ENCODE data around the gene ADAM22.

Gene ADAM22

DNA sequence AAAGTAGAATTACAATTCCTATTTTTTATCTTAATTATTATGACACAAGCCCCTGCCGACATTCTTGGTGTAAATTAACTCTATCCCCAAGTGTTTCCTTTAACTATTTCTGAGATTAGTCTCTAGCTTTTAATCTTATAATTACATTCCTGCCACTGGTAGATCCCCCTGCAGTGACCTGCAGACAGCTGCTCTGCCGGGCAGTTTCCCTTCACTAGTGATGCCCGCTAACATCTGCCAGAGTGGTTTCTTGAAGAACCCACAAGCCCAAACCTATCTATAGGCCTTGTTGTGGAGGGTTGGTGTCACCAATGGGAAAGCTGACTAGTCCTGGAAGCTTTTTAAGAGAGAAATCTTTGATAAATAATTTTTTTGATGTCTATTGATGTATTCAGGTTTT lies 50.0 kb downstream of the ADAM22 start:
- no peaks in the 10 kb centered on the region for H3K27me3 ChIP-seq (ENCODE audit: insufficient read depth, low read depth)
- H3K4me2 ChIP-seq: peak overlapping the region; percentile 29
- H3K4me3 ChIP-seq (IDR thresholded peaks at IDR 0.05; ENCODE audit: insufficient read depth, low read depth, low read length): no peak overlapping the region
- no peaks in the 10 kb centered on the region for H4K20me1 ChIP-seq (ENCODE audit: insufficient read depth)
- no peaks in the 10 kb centered on the region for H3K36me3 ChIP-seq (ENCODE audit: insufficient read depth)
- TF ChIP-seq, protein P1, sequence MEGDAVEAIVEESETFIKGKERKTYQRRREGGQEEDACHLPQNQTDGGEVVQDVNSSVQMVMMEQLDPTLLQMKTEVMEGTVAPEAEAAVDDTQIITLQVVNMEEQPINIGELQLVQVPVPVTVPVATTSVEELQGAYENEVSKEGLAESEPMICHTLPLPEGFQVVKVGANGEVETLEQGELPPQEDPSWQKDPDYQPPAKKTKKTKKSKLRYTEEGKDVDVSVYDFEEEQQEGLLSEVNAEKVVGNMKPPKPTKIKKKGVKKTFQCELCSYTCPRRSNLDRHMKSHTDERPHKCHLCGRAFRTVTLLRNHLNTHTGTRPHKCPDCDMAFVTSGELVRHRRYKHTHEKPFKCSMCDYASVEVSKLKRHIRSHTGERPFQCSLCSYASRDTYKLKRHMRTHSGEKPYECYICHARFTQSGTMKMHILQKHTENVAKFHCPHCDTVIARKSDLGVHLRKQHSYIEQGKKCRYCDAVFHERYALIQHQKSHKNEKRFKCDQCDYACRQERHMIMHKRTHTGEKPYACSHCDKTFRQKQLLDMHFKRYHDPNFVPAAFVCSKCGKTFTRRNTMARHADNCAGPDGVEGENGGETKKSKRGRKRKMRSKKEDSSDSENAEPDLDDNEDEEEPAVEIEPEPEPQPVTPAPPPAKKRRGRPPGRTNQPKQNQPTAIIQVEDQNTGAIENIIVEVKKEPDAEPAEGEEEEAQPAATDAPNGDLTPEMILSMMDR (conservative IDR thresholded peaks at IDR 0.05; ENCODE audit: low read depth, low read length): no peak
- H2AFZ ChIP-seq (ENCODE audit: low read depth): no peak overlapping the region
- no peak overlapping the region for H3K27ac ChIP-seq
- H3K4me1 ChIP-seq (ENCODE audit: low read depth, poor library complexity, severe bottlenecking): peaks cover 22% of the 10 kb centered on the region
- no peak overlapping the region for H3K9ac ChIP-seq
- H3K79me2 ChIP-seq (ENCODE audit: insufficient read depth, low read depth): no peaks in the 10 kb centered on the region

DNA sequence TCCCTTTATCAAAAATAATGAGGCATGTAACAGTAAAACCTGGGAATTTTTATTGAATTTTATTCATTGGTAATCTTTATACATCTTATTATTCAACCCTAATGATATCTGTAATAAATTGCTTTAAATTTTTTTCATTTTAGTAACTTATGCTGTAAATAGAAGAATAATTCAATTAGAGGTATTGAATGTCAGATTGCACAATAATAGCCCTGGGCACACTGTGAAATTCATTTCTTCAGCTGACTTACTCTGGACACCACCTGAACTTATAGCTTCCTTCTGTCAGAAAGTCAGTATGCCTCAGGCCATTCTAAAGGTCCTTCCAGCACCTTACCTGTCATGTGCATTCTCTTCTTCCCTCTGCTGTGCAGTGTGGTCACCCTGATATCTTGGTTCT lies 59.2 kb downstream of the ADAM22 start:
- Histone ChIP-seq H3K36me3 (ENCODE audit: insufficient read depth) (no peaks in the 10 kb centered on the region), H3K4me2 (no peak overlapping the region), H3K4me3 (IDR thresholded peaks at IDR 0.05; ENCODE audit: insufficient read depth, low read depth, low read length) (no peak overlapping the region), H3K79me2 (ENCODE audit: insufficient read depth, low read depth) (no peaks in the 10 kb centered on the region), H3K27ac (no peak overlapping the region), H3K4me1 (ENCODE audit: low read depth, poor library complexity, severe bottlenecking) (no peaks in the 10 kb centered on the region), H3K27me3 (ENCODE audit: insufficient read depth, low read depth) (no peaks in the 10 kb centered on the region), H2AFZ (ENCODE audit: low read depth) (no peak overlapping the region), H3K9ac (no peak overlapping the region), H4K20me1 (ENCODE audit: insufficient read depth) (no peaks in the 10 kb centered on the region)
- TF ChIP-seq, protein P1 (conservative IDR thresholded peaks at IDR 0.05; ENCODE audit: low read depth, low read length): no peak

DNA sequence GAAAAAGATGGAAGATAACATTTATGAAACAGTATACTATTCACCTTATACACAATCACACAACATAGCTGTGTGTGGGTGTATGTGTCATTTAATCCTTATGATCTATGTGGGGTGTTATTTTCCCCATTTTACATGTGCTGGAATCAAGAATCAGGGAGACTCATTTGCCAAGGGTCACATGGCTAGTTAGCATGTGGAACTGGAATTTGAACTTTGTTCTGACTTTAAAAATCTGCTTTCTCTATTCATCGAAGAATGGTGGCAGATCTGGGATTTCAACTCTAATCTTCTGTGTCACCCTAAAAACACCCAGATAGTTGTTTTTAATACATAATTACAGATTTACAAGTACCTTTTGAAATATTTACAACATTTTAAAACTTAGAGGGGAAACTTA lies 65.2 kb downstream of the ADAM22 start:
- no peak overlapping the region for H3K4me2 ChIP-seq
- no peak overlapping the region for H3K9ac ChIP-seq
- H3K4me1 ChIP-seq (ENCODE audit: low read depth, poor library complexity, severe bottlenecking): no peaks in the 10 kb centered on the region
- no peaks in the 10 kb centered on the region for H4K20me1 ChIP-seq (ENCODE audit: insufficient read depth)
- H3K27me3 ChIP-seq (ENCODE audit: insufficient read depth, low read depth): no peaks in the 10 kb centered on the region
- no peak overlapping the region for H3K27ac ChIP-seq
- no peak overlapping the region for H2AFZ ChIP-seq (ENCODE audit: low read depth)
- no peaks in the 10 kb centered on the region for H3K79me2 ChIP-seq (ENCODE audit: insufficient read depth, low read depth)
- TF ChIP-seq, protein P1 (conservative IDR thresholded peaks at IDR 0.05; ENCODE audit: low read depth, low read length): no peak
- no peaks in the 10 kb centered on the region for H3K36me3 ChIP-seq (ENCODE audit: insufficient read depth)
- no peak overlapping the region for H3K4me3 ChIP-seq (IDR thresholded peaks at IDR 0.05; ENCODE audit: insufficient read depth, low read depth, low read length)

DNA sequence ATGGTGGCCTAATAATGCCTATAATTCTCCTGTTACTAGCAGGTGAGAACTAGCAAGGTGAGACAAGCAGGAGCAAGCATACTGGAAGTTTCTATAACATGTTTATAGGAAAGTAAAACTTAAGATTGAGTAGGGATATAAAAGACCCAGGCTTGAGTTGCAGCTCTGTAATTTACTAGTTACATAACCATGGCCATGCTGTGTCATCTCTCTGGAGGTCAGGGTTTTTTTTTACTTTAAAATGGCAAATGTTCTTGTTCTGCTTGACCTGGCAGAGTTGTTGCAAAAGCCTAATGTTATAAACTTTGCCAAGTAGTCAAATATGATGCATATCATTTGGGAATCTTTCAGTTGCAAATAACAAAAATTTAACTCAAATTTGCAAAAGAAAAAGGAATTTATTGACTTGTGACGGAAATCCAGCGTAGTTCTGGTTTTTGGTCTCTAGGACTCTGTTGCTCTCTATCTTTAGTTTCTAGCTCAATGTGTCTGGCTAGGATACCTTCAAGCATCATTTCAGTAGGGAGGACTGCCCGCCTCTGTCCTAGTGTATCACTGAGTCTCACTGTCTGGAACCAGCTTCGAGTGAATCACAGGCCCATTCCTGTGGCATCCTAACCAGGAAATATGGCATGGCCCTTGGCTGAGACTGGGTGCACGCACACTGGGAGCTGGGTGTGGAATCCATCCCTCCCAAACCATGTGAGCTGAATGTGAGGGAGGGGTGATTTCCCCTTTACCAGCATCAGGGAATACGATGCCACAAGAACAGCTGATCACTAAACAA lies 67.9 kb downstream of the ADAM22 start:
- Histone ChIP-seq H3K36me3 (ENCODE audit: insufficient read depth) (no peaks in the 10 kb centered on the region), H2AFZ (ENCODE audit: low read depth) (no peak overlapping the region), H3K4me1 (ENCODE audit: low read depth, poor library complexity, severe bottlenecking) (no peaks in the 10 kb centered on the region), H3K4me2 (no peak overlapping the region), H4K20me1 (ENCODE audit: insufficient read depth) (no peaks in the 10 kb centered on the region), H3K27ac (no peak overlapping the region), H3K9ac (no peak overlapping the region), H3K79me2 (ENCODE audit: insufficient read depth, low read depth) (no peaks in the 10 kb centered on the region), H3K27me3 (ENCODE audit: insufficient read depth, low read depth) (no peaks in the 10 kb centered on the region), H3K4me3 (IDR thresholded peaks at IDR 0.05; ENCODE audit: insufficient read depth, low read depth, low read length) (no peak overlapping the region)
- TF ChIP-seq, protein P1 (conservative IDR thresholded peaks at IDR 0.05; ENCODE audit: low read depth, low read length): no peak
